ENCODE measurements around the gene TFCP2L1.

TFCP2L1 gene

DNA sequence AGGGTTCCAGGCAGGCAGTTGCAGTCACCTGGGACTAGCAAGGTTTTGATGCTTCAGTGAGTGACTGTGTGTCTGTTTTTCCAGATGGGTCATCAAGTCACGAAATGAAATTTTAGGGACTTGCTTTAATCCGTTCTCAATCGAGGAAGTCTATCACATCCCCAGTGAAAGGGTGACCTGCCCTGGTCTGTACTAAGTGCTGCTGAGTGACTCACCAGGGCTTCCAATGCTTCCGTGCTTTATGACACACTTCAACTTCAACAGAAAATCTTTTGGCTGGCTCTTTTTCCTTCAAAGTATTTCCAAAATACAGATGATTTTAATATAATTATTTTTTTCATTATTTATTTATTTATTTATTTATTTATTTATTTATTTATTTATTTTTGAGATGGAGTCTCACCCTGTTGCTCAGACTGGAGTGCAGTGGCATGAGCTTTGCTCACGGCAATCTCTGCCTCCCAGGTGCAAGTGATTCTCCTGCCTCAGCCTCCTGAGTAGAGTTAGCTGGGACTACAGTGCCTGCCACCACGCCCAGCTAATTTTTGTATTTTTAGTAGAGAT is 18.4 kb downstream of the TFCP2L1 start:
- DNase-seq (ENCODE audit: low read depth): no peak

- no peak for DNase-seq (ENCODE audit: low read depth)
Observed at GRCh38 chr2:121263996-121264715, 20.8 kb downstream of the TFCP2L1 start.

DNA sequence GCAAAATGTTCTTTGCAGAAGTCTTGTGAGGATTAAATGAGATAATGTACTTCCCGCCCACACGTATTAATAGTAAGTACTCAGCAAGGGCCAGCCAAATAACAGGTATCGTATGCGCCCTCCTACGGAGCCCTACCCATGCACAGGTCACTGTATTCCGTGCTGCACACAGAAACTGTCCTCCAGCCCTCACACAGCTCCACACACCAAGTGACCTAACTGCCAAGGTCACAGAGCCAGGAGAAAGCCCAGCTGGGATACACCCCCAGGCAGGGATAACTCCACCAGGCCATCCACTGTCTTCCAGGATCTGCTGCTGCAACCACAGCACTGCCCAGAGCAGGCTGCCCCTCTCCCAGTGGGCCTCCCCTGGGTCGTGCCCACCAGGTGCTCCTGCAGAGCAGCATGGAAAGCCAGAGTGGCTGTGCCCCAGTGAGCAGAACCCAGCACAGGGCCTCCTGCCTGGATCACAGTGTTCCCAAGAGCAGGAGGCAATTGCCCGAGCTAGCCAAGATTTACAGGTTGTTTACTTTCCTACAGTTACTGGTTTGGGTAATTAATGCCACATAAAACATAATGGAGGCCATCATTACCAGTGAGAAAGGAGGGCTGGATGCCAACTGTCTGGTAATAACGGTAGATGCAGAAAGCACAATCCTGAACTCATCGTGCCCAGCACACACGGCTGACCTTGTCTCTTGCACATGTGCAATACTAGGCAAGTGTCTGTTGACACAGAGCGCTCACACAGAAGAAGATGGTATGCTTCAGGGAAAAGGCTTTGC is 24.4 kb downstream of the TFCP2L1 start:
- no peak for DNase-seq (ENCODE audit: low read depth)

- DNase-seq (ENCODE audit: low read depth): no peak
Observed at GRCh38 chr2:121258051-121258450, 27.0 kb downstream of the TFCP2L1 start.

DNA sequence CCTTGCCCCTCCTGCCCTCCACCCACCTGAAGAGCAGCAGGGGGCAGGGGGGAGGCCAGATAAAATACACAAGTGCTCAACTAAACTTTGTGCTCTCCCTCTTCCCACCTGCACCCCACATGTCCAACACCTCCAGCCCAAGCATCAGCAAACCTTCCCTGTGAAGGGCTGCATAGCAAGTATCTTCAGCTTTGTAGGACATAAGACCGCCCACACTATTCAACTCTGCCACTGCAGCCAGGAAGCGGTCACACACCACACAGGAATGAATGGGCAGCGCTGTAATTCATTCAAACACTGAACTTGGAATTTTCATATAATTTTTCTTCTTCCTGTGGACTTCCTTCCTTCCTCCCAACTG is 27.5 kb downstream of the TFCP2L1 start:
- no peak for DNase-seq (ENCODE audit: low read depth)

DNA sequence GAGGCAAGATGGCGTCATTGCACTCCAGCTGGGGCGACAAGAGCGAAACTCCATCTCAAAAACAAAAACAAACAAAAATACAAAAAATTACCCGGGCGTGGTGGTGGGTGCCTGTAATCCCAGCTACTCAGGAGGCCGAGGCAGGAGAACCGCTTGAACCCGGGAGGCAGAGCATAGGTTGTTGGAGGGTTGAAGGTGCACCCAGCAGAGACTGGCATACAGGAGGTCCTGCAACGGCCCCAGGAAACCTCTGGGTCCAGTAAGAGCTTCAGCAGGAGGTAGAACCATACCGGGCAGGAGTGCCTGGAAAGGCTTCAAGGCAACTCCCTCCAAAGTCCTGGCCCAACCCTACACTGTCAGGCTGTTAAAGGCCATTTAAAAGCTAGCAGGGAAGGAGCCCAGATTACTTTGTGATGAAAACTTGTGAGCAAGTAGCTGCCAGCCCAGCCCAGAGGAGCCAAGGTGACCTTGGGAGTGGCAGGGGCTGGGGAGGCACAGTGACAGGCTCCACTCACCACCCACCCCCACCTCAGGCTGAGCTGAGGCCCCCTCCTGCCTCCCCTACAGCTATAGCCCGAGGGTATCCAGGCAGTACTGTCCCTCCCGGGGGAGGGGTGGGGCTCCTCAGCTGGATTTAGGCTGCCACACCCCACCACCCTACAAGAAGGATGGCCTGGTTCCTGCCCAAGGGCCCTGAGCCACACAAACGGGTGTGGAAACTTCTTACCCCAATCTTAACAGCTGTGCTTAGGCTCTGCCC is 28.1 kb downstream of the TFCP2L1 start:
- no peak for DNase-seq (ENCODE audit: low read depth)

DNA sequence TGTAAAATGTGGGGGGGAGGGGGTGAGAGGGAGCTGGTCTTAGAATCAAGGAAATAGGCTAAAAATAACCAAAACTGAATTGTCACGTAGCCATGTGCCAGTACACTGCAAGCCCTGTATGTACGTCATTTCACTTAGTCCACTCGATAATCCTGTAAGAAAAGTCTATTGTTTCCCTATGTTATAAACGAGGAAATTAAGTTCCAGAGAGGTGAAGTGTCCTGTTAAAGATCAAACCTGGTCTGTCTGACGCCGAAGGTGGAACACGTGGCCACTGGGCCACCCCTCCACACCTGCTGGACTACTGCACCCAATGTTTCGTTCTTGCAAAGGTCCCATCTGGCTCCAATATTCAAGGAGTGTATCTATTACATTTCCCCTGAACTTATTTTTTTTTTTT is 29.6 kb downstream of the TFCP2L1 start:
- DNase-seq (ENCODE audit: low read depth): no peak

DNA sequence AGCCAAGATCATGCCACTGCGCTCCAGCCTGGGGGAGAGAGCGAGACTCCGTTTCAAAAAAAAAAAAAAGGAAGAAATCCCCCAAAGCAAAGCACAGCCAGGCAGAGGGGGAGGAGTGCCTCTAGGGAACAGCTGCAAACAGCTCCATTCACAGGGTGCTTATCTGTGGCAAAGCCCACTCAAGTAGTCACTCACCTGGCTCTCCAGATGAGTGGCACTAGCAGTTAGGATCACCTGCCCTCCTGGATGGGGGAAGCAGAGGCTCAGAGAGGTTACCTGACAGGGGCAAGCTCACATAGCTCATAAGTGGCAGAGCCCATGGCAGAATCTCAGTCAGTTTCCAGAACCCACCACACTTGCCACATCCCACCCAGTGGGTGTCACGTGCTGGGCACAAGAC is 30.3 kb downstream of the TFCP2L1 start:
- DNase-seq (ENCODE audit: low read depth): no peak

GRCh38 chr2:121253674-121254240 is 31.2 kb downstream of the TFCP2L1 start:
- no peak for DNase-seq (ENCODE audit: low read depth)

GRCh38 chr2:121253021-121253673 is 31.9 kb downstream of the TFCP2L1 start:
- DNase-seq (ENCODE audit: low read depth): no peak

DNA sequence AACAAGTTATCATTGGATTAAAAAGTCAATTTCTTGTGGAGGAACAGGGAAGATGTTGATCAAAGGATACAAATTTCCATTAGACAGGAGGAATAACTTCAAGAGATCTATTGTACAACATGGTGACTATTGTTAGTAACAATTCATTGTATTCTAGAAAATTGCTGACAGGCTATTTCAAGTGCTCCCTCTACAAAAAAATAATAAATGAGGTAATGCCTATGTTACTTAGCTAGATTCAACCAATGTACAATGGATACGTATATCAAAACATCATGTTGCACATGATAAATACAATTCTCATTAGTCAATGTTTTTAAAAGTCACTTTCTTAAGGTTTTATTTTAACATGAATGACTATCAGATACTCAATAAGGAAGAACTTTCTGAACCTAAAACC is 33.5 kb downstream of the TFCP2L1 start:
- DNase-seq (ENCODE audit: low read depth): no peak

DNA sequence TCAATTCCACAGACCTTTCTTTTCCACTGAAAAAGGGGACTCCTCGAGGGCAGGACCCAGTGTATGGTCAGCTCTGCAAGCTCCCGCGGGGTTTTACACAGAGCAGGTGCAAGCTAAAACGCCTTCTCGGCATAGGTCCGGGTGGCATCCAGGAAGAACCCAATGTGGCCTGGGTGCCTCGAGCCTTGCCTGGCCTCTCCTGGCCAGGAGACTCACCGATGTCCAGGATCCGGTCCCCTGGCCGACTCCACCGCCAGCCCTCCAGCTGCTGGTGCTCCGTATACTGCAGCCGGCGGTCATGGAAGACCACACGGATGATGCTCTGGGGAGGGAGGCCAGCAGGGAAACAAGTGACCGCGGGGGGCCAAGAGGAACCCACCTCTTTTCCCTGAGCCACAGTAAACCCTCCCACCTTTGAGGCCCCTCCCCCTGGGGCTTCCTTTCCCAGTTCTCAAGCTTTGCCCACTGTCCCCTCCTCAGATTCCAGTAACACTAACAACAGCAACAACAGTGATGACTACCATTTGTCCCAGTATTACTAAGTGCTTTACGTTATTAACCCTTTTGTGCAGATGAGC is 36.1 kb downstream of the TFCP2L1 start:
- no peak for DNase-seq (ENCODE audit: low read depth)

GRCh38 chr2:121247971-121248370 is 37.0 kb downstream of the TFCP2L1 start:
- DNase-seq (ENCODE audit: low read depth): no peak

GRCh38 chr2:121247534-121247933 is 37.5 kb downstream of the TFCP2L1 start:
- no peak for DNase-seq (ENCODE audit: low read depth)

GRCh38 chr2:121246704-121247255 is 38.2 kb downstream of the TFCP2L1 start:
- DNase-seq (ENCODE audit: low read depth): no peak

DNA sequence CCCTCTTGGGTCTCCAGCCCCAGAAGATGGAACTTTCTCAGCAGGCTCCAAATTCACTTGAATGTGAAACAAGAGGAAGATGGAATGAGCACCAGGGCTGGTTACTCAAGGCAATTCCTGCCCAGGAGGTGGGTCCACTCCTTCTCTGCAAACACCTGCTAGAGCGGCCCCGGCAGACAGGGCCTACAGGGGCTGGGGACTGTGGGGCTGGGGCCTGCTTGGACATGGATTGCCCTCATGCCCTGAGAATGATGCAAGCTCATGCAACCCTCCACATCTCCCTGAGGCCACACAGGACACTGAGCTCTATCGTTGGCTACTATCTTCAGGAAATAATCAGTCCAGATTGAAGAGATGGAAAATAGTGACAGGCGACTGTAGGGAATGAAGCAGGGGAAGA is 39.1 kb downstream of the TFCP2L1 start:
- no peak for DNase-seq (ENCODE audit: low read depth)

GRCh38 chr2:121245120-121245820 is 39.7 kb downstream of the TFCP2L1 start:
- DNase-seq (ENCODE audit: low read depth): no peak

DNA sequence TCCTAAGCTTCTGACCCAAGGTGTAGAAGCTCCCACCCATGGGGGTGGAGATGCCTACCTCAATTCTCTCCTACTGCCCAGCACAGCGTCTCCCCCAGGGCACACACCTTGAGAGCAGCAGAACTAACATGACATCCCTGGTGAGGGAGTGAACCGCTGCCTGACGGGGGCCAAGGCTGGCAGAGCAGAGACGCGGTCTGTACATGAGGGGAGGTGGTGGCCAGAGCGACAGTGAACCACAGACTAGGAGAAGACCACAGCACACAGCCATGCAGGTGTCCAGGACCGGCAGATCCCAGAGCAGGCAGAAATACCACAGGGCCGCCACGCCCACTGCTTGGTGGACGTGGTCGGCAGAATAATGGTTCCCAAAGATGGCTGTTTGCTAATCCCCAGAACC is 40.4 kb downstream of the TFCP2L1 start:
- no peak for DNase-seq (ENCODE audit: low read depth)

DNA sequence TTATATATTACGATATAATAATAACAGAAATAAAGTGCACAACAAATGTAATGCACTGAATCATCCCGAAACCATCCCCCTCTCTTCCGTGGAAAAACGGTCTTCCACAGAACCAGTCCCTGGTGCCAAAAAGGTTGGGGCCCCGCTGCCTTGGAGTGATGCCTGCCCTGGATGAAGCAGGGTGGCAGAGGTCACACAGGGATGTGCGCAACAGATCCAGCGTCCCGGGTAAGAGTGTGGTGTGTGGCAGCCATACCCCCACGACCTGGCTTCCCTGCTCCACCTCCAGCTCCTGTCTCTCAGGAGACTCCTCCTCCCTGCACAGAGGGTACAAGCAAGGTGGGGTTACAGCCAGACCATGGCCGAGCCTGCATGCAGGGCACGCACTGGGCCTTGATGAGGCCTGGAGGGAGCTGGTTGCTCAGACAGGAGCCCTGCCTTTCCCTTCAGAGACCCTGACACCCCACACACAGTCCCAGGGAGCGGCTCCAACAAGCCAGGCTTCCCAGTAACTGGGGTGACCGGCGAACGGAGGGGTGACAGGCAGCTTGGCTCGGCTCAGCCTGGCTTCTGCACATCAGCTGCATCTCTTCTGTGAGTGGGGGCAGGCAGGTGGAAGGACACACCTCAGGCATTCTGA is 41.1 kb downstream of the TFCP2L1 start:
- DNase-seq (ENCODE audit: low read depth): no peak

DNA sequence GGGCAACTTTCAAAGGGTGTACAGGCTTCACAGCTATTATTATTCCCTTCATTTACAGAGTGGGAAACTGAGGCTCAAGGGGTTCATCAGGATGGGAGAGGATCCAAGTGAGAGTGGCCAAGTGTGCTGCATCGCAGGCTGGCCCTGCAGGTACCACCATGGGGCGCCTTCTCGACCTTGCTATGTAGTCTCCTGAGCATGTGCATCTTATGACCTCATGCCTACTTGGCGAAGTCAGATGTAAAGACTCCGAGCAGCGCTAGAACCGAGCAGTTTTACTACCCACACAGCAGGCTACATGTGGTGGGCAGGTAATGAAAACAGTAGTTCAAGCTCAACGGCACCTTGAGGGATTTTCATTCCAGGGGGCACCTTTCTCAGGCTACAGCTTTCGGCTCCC is 42.0 kb downstream of the TFCP2L1 start:
- DNase-seq (ENCODE audit: low read depth): no peak

Data from CMK (cell line).